Measurements from ENCODE around the gene PIP5K1B. TPM values are rescaled to one million over a fixed set of nuclear protein-coding genes. Genes with fewer than 3 reads are reported as not detected.

PIP5K1B gene
- total RNA-seq, 1 experiment from 2014 or later = not detected

DNA sequence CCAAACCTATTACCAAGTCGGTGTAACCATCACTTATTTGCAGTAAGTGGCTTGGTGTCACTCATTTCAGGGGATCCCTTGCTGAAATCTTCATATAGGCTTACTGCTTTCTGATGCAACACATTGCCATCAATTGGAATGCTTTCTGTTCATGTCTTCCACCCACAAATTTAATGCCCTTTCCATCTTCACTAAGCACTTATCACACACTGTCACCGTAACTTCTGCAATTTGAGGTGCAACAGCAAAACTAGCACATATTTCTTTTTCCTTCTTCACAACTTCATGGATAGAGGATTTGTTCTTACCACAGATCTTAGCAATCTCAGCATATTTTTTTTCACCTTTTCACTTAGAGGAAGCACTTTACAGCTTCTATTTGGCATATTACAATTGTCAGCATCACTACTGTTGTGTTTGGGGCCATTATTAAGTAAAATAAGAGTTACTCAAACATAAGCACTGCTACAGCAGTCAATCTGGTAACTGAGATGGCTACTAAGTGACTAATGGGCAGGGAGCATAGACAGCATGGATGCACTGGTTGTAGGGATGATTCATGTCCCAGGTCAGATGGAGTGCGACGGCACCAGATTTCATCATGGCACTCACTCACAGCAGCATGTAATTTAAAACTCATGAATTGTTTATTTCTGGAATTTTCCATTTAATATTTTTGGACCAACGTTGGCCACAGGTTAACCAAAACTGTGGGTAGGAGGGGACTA lies 70.1 kb downstream of the PIP5K1B start:
- ATAC-seq = no peak
- Histone ChIP-seq H3F3A (ENCODE audit: low read length, unreplicated experiment) (no peaks in the 10 kb centered on the region), H3K27ac (ENCODE audit: low read length) (no peak overlapping the region), H2AFZ (ENCODE audit: low read length) (no peak overlapping the region), H3K36me3 (ENCODE audit: low read depth, low read length) (no peaks in the 10 kb centered on the region), H3K79me2 (ENCODE audit: low read length) (peaks cover under 1% of the 10 kb centered on the region; the same call in 1 of the 2 replicates), H4K20me1 (ENCODE audit: low read length) (no peaks in the 10 kb centered on the region), H3K27me3 (ENCODE audit: low read length) (peaks cover 49% of the 10 kb centered on the region), H3K4me1 (ENCODE audit: insufficient read depth, low read length) (0 out of 2 replicates have a peak, but pooled peaks cover 7% of the 10 kb centered on the region), H3K9me2 (replicated peaks; ENCODE audit: low read length) (no peaks in the 10 kb centered on the region), H3K4me3 (ENCODE audit: low read length) (no peak overlapping the region), H3K9ac (ENCODE audit: low read length) (no peak overlapping the region), H3K4me2 (ENCODE audit: low read length) (no peak overlapping the region), H3K9me3 (ENCODE audit: low read length) (no peaks in the 10 kb centered on the region)
- BruUV-seq (replicated peaks) = no TSS peak
- intact Hi-C loops (cut with micrococcal nuclease) = no loop called here
- TF ChIP-seq, protein P1, sequence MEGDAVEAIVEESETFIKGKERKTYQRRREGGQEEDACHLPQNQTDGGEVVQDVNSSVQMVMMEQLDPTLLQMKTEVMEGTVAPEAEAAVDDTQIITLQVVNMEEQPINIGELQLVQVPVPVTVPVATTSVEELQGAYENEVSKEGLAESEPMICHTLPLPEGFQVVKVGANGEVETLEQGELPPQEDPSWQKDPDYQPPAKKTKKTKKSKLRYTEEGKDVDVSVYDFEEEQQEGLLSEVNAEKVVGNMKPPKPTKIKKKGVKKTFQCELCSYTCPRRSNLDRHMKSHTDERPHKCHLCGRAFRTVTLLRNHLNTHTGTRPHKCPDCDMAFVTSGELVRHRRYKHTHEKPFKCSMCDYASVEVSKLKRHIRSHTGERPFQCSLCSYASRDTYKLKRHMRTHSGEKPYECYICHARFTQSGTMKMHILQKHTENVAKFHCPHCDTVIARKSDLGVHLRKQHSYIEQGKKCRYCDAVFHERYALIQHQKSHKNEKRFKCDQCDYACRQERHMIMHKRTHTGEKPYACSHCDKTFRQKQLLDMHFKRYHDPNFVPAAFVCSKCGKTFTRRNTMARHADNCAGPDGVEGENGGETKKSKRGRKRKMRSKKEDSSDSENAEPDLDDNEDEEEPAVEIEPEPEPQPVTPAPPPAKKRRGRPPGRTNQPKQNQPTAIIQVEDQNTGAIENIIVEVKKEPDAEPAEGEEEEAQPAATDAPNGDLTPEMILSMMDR (conservative IDR thresholded peaks at IDR 0.05; ENCODE audit: low read depth, low read length) = no peak
- TF ChIP-seq EZH2 (IDR thresholded peaks at IDR 0.05; ENCODE audit: low read length, unreplicated experiment) = no peak
- no peak for TF ChIP-seq EZH2phosphoT487 (IDR thresholded peaks at IDR 0.05; ENCODE audit: borderline replicate concordance, low read length)
- DNase-seq = no peak
- ChIA-PET POLR2A (ENCODE audit: unreplicated experiment) (no interaction called here), CTCF (no interaction called here)

DNA sequence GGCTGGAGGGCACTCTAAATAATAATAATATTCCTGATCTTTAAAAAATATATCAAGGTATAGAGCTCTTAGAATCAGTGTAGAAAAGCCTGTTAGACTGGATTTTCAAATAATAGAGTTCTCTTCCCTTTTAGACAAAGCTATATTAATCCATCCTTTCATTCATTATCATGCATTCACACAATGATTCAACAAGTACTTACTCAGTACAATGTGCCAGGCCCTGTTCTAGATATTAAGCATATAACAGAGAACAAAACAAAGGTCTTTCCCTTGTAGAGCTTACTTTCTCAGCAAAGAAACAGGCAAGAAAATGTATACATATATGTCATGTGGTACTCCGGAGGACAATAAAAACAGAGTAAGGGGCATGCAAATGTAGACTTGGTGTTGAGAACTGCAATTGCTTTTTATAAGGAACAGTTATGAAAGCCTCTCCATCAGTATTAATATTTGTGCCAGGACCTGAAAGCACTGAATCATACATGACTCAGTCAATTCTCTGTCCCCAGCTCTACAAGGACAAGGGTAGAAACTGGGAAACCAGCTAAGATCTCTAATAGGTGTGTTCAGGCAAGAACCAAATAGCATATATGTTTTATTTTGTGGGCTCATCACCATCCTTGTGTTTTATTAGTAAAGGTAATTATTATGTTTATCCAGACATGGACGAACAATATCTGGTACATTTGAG lies 72.2 kb downstream of the PIP5K1B start:
- TF ChIP-seq EZH2phosphoT487 (IDR thresholded peaks at IDR 0.05; ENCODE audit: borderline replicate concordance, low read length) (no peak), EZH2 (IDR thresholded peaks at IDR 0.05; ENCODE audit: low read length, unreplicated experiment) (no peak)
- TF ChIP-seq, protein P1 (conservative IDR thresholded peaks at IDR 0.05; ENCODE audit: low read depth, low read length) = no peak
- Histone ChIP-seq H3K27ac (ENCODE audit: low read length) (no peak overlapping the region), H2AFZ (ENCODE audit: low read length) (no peak overlapping the region), H3K9ac (ENCODE audit: low read length) (no peak overlapping the region), H3K79me2 (ENCODE audit: low read length) (peaks cover 12% of the 10 kb centered on the region), H3K4me1 (ENCODE audit: insufficient read depth, low read length) (peaks cover 18% of the 10 kb centered on the region; the same call in 1 of the 2 replicates), H3K4me2 (ENCODE audit: low read length) (no peak overlapping the region), H4K20me1 (ENCODE audit: low read length) (peaks cover 5% of the 10 kb centered on the region; the same call in 1 of the 2 replicates), H3K9me2 (replicated peaks; ENCODE audit: low read length) (no peaks in the 10 kb centered on the region), H3K4me3 (ENCODE audit: low read length) (no peak overlapping the region), H3K27me3 (ENCODE audit: low read length) (peaks cover 29% of the 10 kb centered on the region), H3K9me3 (ENCODE audit: low read length) (no peaks in the 10 kb centered on the region), H3K36me3 (ENCODE audit: low read depth, low read length) (no peaks in the 10 kb centered on the region), H3F3A (ENCODE audit: low read length, unreplicated experiment) (no peaks in the 10 kb centered on the region)
- DNase-seq = peak; percentile 32
- ATAC-seq = no peak
- BruUV-seq (replicated peaks) = no TSS peak
- CTCF ChIA-PET = no interaction called here
- POLR2A ChIA-PET (ENCODE audit: unreplicated experiment) = no interaction called here
- intact Hi-C loops (cut with micrococcal nuclease) = no loop called here

DNA sequence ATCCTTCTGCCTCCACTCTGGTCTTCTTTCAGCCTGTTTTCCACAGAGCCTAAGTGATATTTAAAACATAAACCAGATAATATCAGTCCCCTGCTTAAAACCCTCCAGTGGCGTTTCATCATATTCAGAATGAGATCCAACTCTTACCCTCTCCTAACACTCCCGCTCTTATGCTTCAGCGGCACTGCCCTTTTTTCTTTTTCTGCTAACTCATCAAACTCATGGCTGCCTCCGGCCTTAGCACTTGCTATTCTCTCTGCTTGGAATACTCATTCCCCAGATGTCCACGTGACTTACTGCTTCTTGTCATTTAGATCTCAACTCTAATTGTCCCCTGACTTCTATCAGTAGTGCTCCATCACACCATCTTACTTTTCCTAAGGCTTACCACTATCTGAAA lies 73.6 kb downstream of the PIP5K1B start:
- ChIA-PET POLR2A (ENCODE audit: unreplicated experiment) (no interaction called here), CTCF (no interaction called here)

More for the DNA sequence above, 73.6 kb downstream of the PIP5K1B start:
- H3K27ac ChIP-seq (ENCODE audit: low read length) = no peak overlapping the region
- no peak overlapping the region for H3K4me2 ChIP-seq (ENCODE audit: low read length)
- H3K9ac ChIP-seq (ENCODE audit: low read length) = no peak overlapping the region
- no TSS peak for BruUV-seq (replicated peaks)
- no peaks in the 10 kb centered on the region for H3F3A ChIP-seq (ENCODE audit: low read length, unreplicated experiment)
- peaks cover 15% of the 10 kb centered on the region for H3K27me3 ChIP-seq (ENCODE audit: low read length)
- intact Hi-C loops (cut with micrococcal nuclease) = no loop called here
- no peaks in the 10 kb centered on the region for H3K36me3 ChIP-seq (ENCODE audit: low read depth, low read length)
- peaks cover 18% of the 10 kb centered on the region; the same call in 1 of the 2 replicates for H3K4me1 ChIP-seq (ENCODE audit: insufficient read depth, low read length)
- no peak for TF ChIP-seq EZH2phosphoT487 (IDR thresholded peaks at IDR 0.05; ENCODE audit: borderline replicate concordance, low read length)
- TF ChIP-seq, protein P1 (conservative IDR thresholded peaks at IDR 0.05; ENCODE audit: low read depth, low read length) = no peak
- no peak for TF ChIP-seq EZH2 (IDR thresholded peaks at IDR 0.05; ENCODE audit: low read length, unreplicated experiment)
- H4K20me1 ChIP-seq (ENCODE audit: low read length) = peaks cover 5% of the 10 kb centered on the region; the same call in 1 of the 2 replicates
- no peak overlapping the region for H2AFZ ChIP-seq (ENCODE audit: low read length)
- no peaks in the 10 kb centered on the region for H3K9me2 ChIP-seq (replicated peaks; ENCODE audit: low read length)
- H3K79me2 ChIP-seq (ENCODE audit: low read length) = peaks cover 12% of the 10 kb centered on the region
- DNase-seq (no peak), ATAC-seq (no peak)
- H3K9me3 ChIP-seq (ENCODE audit: low read length) = no peaks in the 10 kb centered on the region
- no peak overlapping the region for H3K4me3 ChIP-seq (ENCODE audit: low read length)

Data from PC-3 (cell line).